ENCODE results near the gene DOCK4. TPM values are rescaled to one million over a fixed set of nuclear protein-coding genes. Genes with fewer than 3 reads are reported as not detected.

DOCK4 gene
- total and polyA plus RNA-seq, 7 donors, result 3.0 to 28.5 (median 14.1) TPM

DNA sequence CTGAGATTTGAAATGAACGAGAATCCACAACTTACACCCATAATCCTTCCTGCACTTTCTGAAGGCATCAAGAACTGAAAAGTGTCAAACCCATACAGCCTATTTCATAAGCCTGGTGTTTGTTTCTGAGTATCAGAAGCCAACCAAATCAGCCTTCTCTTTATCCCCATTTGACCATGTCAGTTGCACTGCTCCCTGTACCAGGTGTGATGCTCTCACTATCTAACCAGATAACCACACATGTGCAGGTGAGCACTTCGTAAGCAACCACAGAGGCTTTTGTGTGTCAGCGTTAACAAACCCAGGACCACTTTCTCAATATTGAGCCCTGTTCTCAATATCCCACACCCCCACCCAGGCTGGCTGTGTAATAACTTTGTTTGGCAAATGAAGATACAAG is 114.4 kb downstream of the DOCK4 start:
- H3K9me3 ChIP-seq, result no peaks in the 10 kb centered on the region
- no peak for DNase-seq
- H3K4me1 ChIP-seq, result peaks cover 0 to 6% (median 2%) of the 10 kb centered on the region in 4 donors
- no peaks in the 10 kb centered on the region for H3K36me3 ChIP-seq
- 89 to 93% methylated on average over 3 of the region's 3 CpGs for WGBS, 2 donors
- intact Hi-C loops (cut with DNase I), result no loop called here
- H3K4me3 ChIP-seq, result no peak overlapping the region
- H3K27ac ChIP-seq, result no peak overlapping the region
- TF ChIP-seq, protein P1, sequence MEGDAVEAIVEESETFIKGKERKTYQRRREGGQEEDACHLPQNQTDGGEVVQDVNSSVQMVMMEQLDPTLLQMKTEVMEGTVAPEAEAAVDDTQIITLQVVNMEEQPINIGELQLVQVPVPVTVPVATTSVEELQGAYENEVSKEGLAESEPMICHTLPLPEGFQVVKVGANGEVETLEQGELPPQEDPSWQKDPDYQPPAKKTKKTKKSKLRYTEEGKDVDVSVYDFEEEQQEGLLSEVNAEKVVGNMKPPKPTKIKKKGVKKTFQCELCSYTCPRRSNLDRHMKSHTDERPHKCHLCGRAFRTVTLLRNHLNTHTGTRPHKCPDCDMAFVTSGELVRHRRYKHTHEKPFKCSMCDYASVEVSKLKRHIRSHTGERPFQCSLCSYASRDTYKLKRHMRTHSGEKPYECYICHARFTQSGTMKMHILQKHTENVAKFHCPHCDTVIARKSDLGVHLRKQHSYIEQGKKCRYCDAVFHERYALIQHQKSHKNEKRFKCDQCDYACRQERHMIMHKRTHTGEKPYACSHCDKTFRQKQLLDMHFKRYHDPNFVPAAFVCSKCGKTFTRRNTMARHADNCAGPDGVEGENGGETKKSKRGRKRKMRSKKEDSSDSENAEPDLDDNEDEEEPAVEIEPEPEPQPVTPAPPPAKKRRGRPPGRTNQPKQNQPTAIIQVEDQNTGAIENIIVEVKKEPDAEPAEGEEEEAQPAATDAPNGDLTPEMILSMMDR (IDR thresholded peaks at IDR 0.05), result no peak
- TF ChIP-seq POLR2AphosphoS5 (IDR thresholded peaks at IDR 0.05) (no peak), POLR2A (IDR thresholded peaks at IDR 0.05) (no peak), EP300 (IDR thresholded peaks at IDR 0.05) (no peak)
- H3K27me3 ChIP-seq, result no peaks in the 10 kb centered on the region

DNA sequence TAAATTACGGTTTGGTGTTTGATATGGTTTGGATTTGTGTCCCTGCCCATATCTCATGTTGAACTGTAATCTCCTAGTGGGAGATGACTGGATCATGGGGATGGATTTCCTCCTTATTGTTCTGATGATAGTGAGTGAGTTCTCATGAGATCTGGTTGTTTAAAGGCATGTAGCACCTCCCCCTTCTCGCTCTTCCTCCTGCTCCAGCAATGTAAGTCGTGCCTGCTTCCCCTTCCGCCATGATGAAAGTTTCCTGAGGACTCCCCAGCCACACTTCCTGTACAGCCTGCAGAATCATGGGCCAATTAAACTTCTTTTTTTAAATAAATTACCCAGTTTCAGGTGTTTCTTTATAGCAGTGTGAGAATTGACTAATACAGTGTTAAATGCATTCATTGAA is 116.6 kb downstream of the DOCK4 start:
- intact Hi-C loops (cut with DNase I), result no loop called here
- no peak overlapping the region for H3K4me3 ChIP-seq
- WGBS, 2 donors, result 83 to 91% methylated on average over 4 of the region's 4 CpGs
- H3K36me3 ChIP-seq, result no peaks in the 10 kb centered on the region
- peaks cover 0 to 6% (median 2%) of the 10 kb centered on the region in 4 donors for H3K4me1 ChIP-seq
- TF ChIP-seq EP300 (IDR thresholded peaks at IDR 0.05), result no peak
- TF ChIP-seq, protein P1 (IDR thresholded peaks at IDR 0.05), result no peak
- TF ChIP-seq POLR2AphosphoS5 (IDR thresholded peaks at IDR 0.05), result no peak
- TF ChIP-seq POLR2A (IDR thresholded peaks at IDR 0.05), result no peak
- DNase-seq, result no peak
- no peaks in the 10 kb centered on the region for H3K9me3 ChIP-seq
- no peak overlapping the region for H3K27ac ChIP-seq
- no peaks in the 10 kb centered on the region for H3K27me3 ChIP-seq

DNA sequence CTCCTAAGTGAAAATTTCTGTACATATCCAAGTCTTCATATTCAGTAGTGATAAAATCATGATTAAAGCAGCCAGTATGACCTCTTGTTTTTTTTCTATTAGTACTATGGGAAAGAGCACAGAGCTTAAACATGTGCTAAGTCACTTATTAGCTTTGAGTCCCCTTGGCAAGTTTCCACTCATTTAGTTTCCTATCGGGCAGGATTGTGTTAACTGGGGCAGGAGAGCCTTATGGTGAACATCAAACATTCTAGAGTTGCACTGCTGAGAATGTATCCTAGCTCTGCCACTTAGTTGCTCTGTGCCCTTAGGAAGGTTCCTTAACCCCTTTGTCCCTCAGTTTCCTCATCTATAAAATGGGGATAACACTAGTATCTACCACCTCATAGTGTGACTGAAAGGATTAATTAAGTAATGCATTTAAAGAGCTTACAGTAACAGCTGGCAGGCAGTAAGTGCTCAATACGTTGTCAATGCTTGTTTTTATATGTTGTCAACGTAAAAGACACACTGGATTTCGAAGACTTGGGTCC is 117.6 kb downstream of the DOCK4 start:
- no peak for DNase-seq
- H3K9me3 ChIP-seq, result no peaks in the 10 kb centered on the region
- no peaks in the 10 kb centered on the region for H3K36me3 ChIP-seq
- H3K27me3 ChIP-seq, result no peaks in the 10 kb centered on the region
- H3K27ac ChIP-seq, result no peak overlapping the region
- no peak overlapping the region for H3K4me3 ChIP-seq
- intact Hi-C loops (cut with DNase I), result no loop called here
- 66 to 74% methylated on average over 4 of the region's 4 CpGs for WGBS, 2 donors
- H3K4me1 ChIP-seq, result peaks cover 0 to 6% (median 2%) of the 10 kb centered on the region in 4 donors
- TF ChIP-seq EP300 (IDR thresholded peaks at IDR 0.05) (no peak), POLR2A (IDR thresholded peaks at IDR 0.05) (no peak), POLR2AphosphoS5 (IDR thresholded peaks at IDR 0.05) (no peak)
- TF ChIP-seq, protein P1 (IDR thresholded peaks at IDR 0.05), result no peak

DNA sequence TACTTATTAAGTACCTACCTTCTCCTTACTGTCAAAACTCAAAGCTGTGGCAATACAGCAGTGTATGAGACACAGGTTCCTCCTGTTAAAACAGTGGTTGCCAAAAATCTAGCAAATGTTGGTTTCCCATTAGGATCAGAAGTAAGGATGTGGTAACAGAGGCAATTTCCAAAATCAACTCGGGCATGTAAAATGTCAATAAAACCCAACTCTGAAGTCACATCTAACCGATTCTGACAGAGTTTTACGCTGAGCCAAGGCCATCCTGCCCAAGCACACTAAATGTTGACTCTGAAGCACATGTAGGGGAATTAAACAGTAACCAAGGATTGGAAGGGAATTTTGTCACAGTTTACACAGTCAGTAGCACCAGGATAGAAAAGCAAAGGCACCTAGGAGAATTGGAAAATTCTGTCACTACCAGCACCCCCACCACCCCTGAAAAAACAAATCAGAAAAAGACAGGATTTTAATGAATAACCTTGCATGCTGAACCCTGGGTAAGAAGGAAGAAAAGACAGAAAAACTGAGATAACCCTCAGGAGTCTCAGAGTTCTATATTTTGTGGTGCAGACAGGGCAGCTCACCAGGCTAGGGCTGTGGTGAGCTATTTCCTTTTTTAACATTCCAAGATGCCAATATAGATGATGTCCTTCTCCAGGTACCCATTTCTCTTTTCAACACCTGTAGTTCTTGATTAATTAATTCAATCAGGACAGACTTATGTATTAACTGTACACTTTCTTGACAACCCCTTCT is 119.5 kb downstream of the DOCK4 start:
- Histone ChIP-seq H3K27me3 (no peaks in the 10 kb centered on the region), H3K9me3 (no peaks in the 10 kb centered on the region), H3K36me3 (no peaks in the 10 kb centered on the region), H3K27ac (no peak overlapping the region), H3K4me1 (peaks cover 0 to 6% (median 2%) of the 10 kb centered on the region in 4 donors), H3K4me3 (no peak overlapping the region)
- TF ChIP-seq EP300 (IDR thresholded peaks at IDR 0.05) (no peak), POLR2A (IDR thresholded peaks at IDR 0.05) (no peak), POLR2AphosphoS5 (IDR thresholded peaks at IDR 0.05) (no peak)
- TF ChIP-seq, protein P1 (IDR thresholded peaks at IDR 0.05), result no peak
- 26 to 83% methylated on average over 3 of the region's 3 CpGs for WGBS, 2 donors
- DNase-seq, result no peak
- intact Hi-C loops (cut with DNase I), result no loop called here
